ENCODE results near the gene GTSE1.

GRCh38 chr22:46274381-46274780 is 22.3 kb upstream of the GTSE1 start:
- TF ChIP-seq CTCF (IDR thresholded peaks at IDR 0.05) (no peak), EZH2 (IDR thresholded peaks at IDR 0.05; ENCODE audit: borderline replicate concordance, insufficient read depth, low read depth, low read length, poor library complexity, severe bottlenecking) (no peak)

All from B cell (primary cell).